Hepatocyte (in vitro differentiated cells): ENCODE data around the gene CCDC18. TPM values are rescaled to one million over a fixed set of nuclear protein-coding genes. Genes with fewer than 3 reads are reported as not detected.

Experiments
- DNase-seq: peaks from one replicate; pipeline ENCODE4 v3.0.0-alpha.2; 2016; ENCODE audit warnings: low spot score
- H2AFZ ChIP-seq: fragments of 200-600 bp; sonication (generic); 2 replicates; pipeline ENCODE4 v1.6.0; 2016; ENCODE audit warnings: antibody characterized with exemption, mild to moderate bottlenecking
- H3K27ac ChIP-seq: fragments of 200-600 bp; sonication (generic); 2 replicates; pipeline ENCODE4 v1.5.1; 2016; ENCODE audit warnings: mild to moderate bottlenecking
- H3K27me3 ChIP-seq: fragments of 200-600 bp; sonication (generic); 2 replicates; pipeline ENCODE4 v1.6.1; 2016
- H3K36me3 ChIP-seq: fragments of 200-600 bp; sonication (generic); replicated peaks from 2 replicates; pipeline ENCODE4 v1.5.1; 2016; ENCODE audit warnings: low read depth; ENCODE audit not compliant: insufficient read depth
- H3K4me1 ChIP-seq: fragments of 200-600 bp; sonication (generic); 2 replicates; pipeline ENCODE4 v1.5.1; 2016; ENCODE audit warnings: mild to moderate bottlenecking, moderate library complexity; ENCODE audit not compliant: insufficient read depth
- H3K4me2 ChIP-seq: fragments of 200-600 bp; sonication (generic); 2 replicates; pipeline ENCODE4 v1.6.0; 2016
- H3K4me3 ChIP-seq: fragments of 200-600 bp; sonication (generic); 2 replicates; pipeline ENCODE4 v1.5.1; 2016; ENCODE audit warnings: mild to moderate bottlenecking
- H3K79me2 ChIP-seq: fragments of 200-600 bp; sonication (generic); 2 replicates; pipeline ENCODE4 v1.6.0; 2017; ENCODE audit warnings: mild to moderate bottlenecking
- H3K9me2 ChIP-seq: fragments of 200-600 bp; sonication (generic); replicated peaks from 2 replicates; pipeline ENCODE4 v1.6.0; 2017; ENCODE audit warnings: mild to moderate bottlenecking; ENCODE audit not compliant: insufficient read depth
- H3K9me3 ChIP-seq: fragments of 200-600 bp; sonication (generic); 2 replicates; pipeline ENCODE4 v1.5.1; 2016; ENCODE audit warnings: low read depth, mild to moderate bottlenecking
- H4K20me1 ChIP-seq: fragments of 200-600 bp; sonication (generic); 2 replicates; pipeline ENCODE4 v1.6.0; 2016; ENCODE audit warnings: mild to moderate bottlenecking; ENCODE audit not compliant: insufficient read depth, poor library complexity, severe bottlenecking
- CTCF ChIP-seq: fragments of 200-600 bp; sonication (generic); IDR thresholded peaks from 2 replicates; pipeline ENCODE4 v1.5.1; 2016; ENCODE audit warnings: antibody characterized with exemption, mild to moderate bottlenecking; ENCODE audit not compliant: poor library complexity
- EZH2 ChIP-seq: fragments of 200-600 bp; sonication (generic); IDR thresholded peaks from 2 replicates; pipeline ENCODE4 v1.6.1; 2016; ENCODE audit warnings: antibody characterized with exemption, mild to moderate bottlenecking, borderline replicate concordance
- EZH2phosphoT487 ChIP-seq: fragments of 200-600 bp; sonication (generic); IDR thresholded peaks from one replicate; pipeline ENCODE4 v1.6.1; 2018; ENCODE audit warnings: antibody characterized with exemption, mild to moderate bottlenecking, low read depth, moderate library complexity; ENCODE audit not compliant: unreplicated experiment, severe bottlenecking
- WGBS: methylation state at CpG from one replicate; pipeline ENCODE4 v1.1.6; 2016; ENCODE audit warnings: low lambda C conversion rate; ENCODE audit errors: missing lambda C conversion rate; 5-methylcytosine and 5-hydroxymethylcytosine counted together
- polyA plus RNA-seq: library from polyadenylated mRNA; unstranded; fragments of >200 nt; fragmentation: Nextera tagmentation; extraction: Ambion mirVana; gene quantifications from 2 replicates; pipeline ENCODE4 v1.2.1, GENCODE V29; 2016
- total RNA-seq: library from RNA; depleted of rRNA; stranded (reverse); fragments of >200 nt; gene quantifications from 2 replicates; pipeline ENCODE4 v1.2.3, GENCODE V29; 2014

Gene CCDC18
- total and polyA plus RNA-seq, 2 experiments from 2014 or later: 4.9 to 6.8 TPM

GRCh38 chr1:93137604-93138292, 42.8 kb upstream of the CCDC18 start:
- no peak overlapping the region for H2AFZ ChIP-seq
- H3K27ac ChIP-seq: no peak overlapping the region
- no peak for TF ChIP-seq EZH2
- no peak for TF ChIP-seq EZH2phosphoT487
- TF ChIP-seq CTCF: no peak
- DNase-seq: no peak
- H3K4me2 ChIP-seq: no peak overlapping the region
- H3K4me3 ChIP-seq: no peak overlapping the region
- H3K27me3 ChIP-seq: no peaks in the 10 kb centered on the region
- H4K20me1 ChIP-seq: no peaks in the 10 kb centered on the region
- no peaks in the 10 kb centered on the region for H3K9me3 ChIP-seq
- H3K9me2 ChIP-seq: no peaks in the 10 kb centered on the region
- H3K4me1 ChIP-seq: no peaks in the 10 kb centered on the region
- WGBS: 48% methylated on average over 3 of the region's 3 CpGs
- H3K79me2 ChIP-seq: no peaks in the 10 kb centered on the region
- H3K36me3 ChIP-seq: no peaks in the 10 kb centered on the region

- H3K79me2 ChIP-seq: peaks cover 2% of the 10 kb centered on the region
- no peak overlapping the region for H3K27ac ChIP-seq
- H3K9me3 ChIP-seq: no peaks in the 10 kb centered on the region
- WGBS: 88% methylated on average over 1 of the region's 1 CpG
- H3K9me2 ChIP-seq: no peaks in the 10 kb centered on the region
- no peaks in the 10 kb centered on the region for H4K20me1 ChIP-seq
- H3K4me3 ChIP-seq: no peak overlapping the region
- no peaks in the 10 kb centered on the region for H3K36me3 ChIP-seq
- H2AFZ ChIP-seq: no peak overlapping the region
- no peaks in the 10 kb centered on the region for H3K4me1 ChIP-seq
- H3K27me3 ChIP-seq: no peaks in the 10 kb centered on the region
- H3K4me2 ChIP-seq: no peak overlapping the region
- TF ChIP-seq EZH2phosphoT487 (no peak), CTCF (no peak), EZH2 (no peak)
- DNase-seq: no peak
These were observed 40.4 kb upstream of the CCDC18 start for GRCh38 chr1:93140106-93140505.

- peaks cover 2% of the 10 kb centered on the region for H3K79me2 ChIP-seq
- H3K4me2 ChIP-seq: no peak overlapping the region
- no peak overlapping the region for H3K4me3 ChIP-seq
- H4K20me1 ChIP-seq: no peaks in the 10 kb centered on the region
- no peaks in the 10 kb centered on the region for H3K36me3 ChIP-seq
- no peaks in the 10 kb centered on the region for H3K4me1 ChIP-seq
- TF ChIP-seq EZH2: no peak
- TF ChIP-seq CTCF: no peak
- no peak for TF ChIP-seq EZH2phosphoT487
- no peak for DNase-seq
- WGBS: 100% methylated on average over 2 of the region's 2 CpGs
- no peak overlapping the region for H3K27ac ChIP-seq
- no peaks in the 10 kb centered on the region for H3K9me2 ChIP-seq
- H3K9me3 ChIP-seq: no peaks in the 10 kb centered on the region
- H3K27me3 ChIP-seq: no peaks in the 10 kb centered on the region
- no peak overlapping the region for H2AFZ ChIP-seq
These were observed 38.4 kb upstream of the CCDC18 start for GRCh38 chr1:93142161-93142560.
